Daoy (cell line): ENCODE data around the gene RAB40B. TPM values are rescaled to one million over a fixed set of nuclear protein-coding genes. Genes with fewer than 3 reads are reported as not detected.

Experiments used
- DNase-seq: peaks from one replicate; pipeline ENCODE4 v3.0.0-alpha.2; 2015; ENCODE audit warnings: low read depth
- total RNA-seq: library from RNA; depleted of rRNA; stranded (reverse); fragments of >200 nt; shearing (Covaris generic); gene quantifications from 2 replicates; pipeline ENCODE4 v1.2.3, GENCODE V29; 2014

The RAB40B gene
- total RNA-seq, 1 experiment from 2014 or later: 1.5 TPM

DNA sequence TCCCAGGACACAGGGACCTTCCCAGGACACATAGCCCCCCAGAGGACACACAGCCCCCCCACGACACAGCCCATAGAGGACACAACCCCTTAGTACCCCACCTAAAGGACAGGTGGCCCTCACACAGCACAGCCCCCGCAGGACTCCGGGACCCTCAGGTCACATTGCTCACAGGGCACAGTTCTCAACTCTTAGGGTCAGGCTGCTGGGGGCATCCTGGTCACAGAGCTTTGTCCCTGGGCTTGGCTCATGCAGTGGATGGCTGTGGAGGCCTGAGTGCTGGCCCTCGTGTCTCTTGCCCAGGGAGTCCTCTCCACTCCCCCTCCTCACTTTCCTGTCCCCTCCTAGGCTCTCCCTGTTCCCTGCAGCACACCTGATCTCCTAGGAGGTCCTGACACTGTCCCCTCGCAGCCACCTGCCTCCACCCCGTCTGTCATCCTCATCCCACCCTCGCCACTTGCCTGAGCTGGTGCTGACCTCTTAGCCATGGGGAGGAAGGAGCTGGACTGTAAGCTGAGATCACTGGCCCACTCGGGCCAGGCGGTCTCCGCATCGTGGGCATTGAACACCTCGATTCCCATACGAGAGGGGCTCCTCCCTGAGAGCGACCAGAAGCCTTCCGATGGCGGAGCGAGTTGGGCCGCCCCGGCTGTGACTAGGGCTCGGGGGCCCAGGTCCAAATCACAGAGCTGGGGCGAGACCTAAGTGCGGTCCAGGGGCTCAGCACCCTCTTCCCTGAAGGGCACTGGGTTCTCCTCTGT, 48.8 kb downstream of the RAB40B start:
- no peak for DNase-seq

- peak; percentile 30 for DNase-seq
Observed at GRCh38 chr17:82648742-82649331, 49.7 kb downstream of the RAB40B start.

DNA sequence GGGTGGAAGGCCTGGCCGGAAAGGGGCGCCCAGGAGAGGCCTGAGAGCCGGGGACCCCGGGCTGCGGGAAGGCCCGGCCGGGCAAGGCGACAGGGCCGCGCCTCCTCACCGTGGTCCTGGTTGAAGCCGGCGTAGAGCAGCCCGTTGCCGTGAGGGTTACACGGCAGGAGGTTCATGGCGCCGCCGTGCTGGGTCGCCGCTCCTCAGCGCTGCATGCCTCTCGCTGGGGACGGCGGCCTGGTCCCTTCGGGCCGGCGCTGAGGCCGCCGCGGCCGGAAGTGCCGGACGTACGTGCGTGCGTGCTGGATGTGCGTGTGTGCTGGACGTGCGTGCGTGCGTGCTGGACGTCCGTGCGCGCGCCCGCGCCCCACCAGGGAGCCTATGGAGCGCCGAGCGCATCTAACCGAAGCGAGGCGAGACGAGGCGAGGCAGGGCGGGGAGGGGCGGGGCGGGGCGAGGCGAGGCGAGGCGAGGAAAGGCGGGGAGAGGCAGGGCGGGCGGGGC, 50.3 kb downstream of the RAB40B start, which contains the start of gene WDR45B:
Gene WDR45B (minus strand): TSS at position 280 of the 504 bp plus-strand sequence. CDS start 104 bp downstream, at position 176.
- peak; percentile 99 for DNase-seq

DNA sequence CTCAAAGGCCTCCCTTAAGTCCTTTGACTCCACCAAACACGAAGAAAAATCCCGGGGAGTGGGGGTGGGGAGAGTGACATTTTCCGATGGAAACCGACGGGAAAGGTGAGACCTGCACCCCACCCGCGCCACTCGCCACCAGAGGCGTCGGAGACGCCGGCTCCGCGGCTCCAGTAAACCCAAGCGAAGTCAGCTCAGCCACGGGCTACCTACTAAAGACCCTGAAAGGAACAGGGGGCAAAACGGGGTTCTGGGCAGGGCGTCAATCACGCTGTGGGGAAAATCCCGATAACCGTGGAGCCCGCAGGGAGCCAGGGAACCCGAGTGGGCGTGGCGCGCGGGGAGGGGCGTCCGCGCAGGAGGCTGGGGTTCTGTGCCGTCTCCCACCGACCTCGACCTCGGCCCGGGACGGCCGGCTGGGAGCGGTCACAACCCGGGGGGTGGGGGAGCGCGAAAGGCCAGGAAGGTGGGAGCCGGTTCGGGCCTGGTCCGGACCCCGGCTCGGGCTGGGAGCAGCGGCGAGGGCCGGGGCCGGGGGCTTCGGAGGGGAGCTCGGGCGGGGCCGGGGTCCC, 50.8 kb downstream of the RAB40B start:
- peak; percentile 41 for DNase-seq

DNA sequence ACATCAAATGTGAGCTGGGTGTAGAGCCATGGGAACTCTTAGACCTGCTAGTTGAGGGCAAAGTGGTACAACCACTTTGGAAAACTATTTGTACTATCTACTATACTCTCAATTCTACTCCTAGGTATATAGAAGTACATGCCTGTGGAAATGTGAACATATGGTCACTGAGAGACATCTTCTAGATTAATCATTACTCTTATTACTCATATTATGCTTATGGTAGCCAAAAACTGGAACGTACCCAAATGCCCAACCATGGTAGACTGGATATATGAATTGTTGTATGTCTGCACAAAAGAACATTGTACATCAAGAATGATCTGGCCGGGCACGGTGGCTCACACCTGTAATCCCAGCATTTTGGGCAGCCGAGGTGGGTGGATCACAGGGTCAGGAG, 53.0 kb downstream of the RAB40B start:
- no peak for DNase-seq

DNA sequence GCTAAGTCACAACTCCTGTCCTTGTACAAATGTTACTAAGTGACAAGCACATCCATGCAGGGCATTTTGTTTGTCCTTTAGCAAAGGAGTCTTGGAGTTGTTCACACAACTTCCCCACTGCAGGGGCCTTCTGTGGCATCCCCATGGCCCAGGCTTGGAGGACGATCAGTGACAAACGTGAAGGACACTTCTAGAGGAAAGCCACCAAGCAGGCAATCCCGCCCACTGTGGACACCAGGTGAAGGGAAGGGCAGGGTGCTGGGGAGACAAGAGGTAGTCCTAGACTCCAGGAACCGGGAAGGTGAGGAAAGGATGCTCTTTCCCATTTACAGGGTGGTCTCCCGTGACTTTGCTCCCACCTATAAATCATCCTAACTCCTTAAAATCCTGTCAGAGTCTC, 54.4 kb downstream of the RAB40B start:
- DNase-seq: no peak

DNA sequence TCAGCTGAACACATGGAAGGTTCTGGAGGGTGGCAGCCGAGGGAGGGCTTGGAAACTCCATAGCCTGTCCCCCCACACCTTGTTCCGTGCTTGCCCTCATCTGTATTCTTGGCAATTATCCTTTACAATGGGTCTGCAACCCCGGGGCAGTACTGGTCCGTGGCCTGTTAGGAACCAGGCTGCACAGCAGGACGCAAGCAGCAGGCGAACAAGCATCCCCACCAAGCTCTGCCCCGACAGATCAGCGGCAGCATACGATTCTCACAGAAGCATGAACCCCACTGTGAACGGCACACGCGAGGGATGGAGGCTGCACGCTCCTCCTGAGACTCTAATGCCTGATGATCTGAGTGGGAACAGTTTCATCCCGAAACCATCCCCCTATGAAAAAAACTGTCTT, 56.5 kb downstream of the RAB40B start:
- DNase-seq: no peak

DNA sequence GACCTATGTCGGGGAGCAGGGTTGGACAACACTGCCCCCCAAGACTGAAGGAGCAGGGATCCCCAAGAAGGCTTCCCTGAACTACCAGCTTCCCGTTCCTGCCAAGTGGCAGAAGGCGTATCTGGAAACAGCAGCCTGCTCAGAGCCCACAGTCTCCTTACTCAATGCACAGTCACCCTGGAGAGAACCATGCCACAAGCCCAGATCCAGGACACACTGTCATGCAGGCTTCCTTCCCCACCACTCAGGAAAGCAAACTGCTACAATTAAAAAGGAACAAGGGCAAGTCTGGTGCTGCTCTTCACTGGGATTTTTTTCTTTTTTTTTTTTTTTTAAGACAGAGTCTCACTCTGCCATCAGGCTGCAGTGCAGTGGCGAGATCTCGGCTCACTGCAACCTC, 58.5 kb downstream of the RAB40B start:
- no peak for DNase-seq

DNA sequence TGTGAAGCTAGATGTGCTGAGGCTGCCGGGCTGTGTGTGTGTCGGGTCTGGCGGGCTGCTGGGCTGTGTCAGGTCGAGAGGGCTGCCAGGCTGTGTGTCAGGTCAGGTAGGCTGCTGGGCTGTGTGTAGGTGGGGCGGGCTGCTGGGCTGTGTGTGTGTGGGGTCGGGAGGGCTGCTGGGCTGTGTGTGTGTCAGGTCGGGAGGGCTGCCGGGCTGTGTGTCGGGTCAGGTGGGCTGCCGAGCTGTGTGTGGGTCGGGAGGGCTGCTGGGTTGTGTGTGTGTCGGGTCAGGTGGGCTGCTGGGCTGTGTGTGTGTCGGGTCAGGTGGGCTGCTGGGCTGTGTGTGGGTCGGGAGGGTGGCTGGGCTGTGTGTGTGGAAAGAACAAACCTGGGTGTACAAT, 58.9 kb downstream of the RAB40B start:
- DNase-seq: no peak

GRCh38 chr17:82638183-82638773, 60.2 kb downstream of the RAB40B start:
- no peak for DNase-seq

DNA sequence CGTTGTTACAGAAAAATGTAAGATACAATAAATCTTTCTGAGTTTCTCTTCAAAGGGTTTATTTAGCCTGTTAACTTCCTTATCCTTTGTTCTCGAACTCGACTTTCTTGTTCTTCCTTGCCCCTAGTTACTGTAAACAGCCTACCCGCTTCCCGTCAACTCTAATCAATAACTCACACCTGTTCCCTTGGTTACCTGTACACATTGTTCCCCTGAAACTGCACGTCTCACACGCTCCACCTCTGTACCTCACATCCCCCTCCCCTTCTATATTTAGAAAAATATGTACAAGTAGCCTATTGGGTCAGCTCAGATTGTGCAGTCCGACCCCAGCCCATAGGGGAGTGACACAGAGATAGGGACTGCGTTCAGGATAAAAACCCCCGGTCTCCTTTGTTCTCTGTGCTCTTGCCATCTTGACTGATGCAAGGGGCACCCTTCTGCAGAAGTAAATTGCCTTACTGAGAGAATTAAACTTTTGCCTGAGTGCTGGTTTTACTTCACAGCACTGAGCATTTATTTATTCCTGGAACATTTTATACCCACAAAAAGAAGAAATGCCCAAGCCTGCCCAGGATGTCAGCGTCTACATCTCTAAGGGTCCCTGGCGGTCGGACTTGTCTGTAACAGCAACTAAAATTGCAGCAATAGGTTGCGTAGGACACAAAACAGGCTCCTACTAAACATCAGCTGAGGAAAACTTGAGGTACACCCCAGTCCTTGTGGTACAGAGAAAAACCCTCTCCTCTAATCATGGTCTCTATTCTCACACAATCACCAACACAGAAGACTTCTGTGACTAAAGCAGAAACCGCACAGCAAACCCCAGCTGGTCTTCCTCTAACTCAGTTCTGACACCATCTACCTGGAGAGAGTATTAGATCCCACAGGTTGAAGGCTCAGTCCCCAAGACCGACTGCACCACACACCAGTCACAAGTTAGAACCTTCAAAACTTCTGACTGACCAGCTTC, 61.6 kb downstream of the RAB40B start:
- no peak for DNase-seq

- DNase-seq: no peak
Observed at GRCh38 chr17:82633343-82633742, 65.2 kb downstream of the RAB40B start.

DNA sequence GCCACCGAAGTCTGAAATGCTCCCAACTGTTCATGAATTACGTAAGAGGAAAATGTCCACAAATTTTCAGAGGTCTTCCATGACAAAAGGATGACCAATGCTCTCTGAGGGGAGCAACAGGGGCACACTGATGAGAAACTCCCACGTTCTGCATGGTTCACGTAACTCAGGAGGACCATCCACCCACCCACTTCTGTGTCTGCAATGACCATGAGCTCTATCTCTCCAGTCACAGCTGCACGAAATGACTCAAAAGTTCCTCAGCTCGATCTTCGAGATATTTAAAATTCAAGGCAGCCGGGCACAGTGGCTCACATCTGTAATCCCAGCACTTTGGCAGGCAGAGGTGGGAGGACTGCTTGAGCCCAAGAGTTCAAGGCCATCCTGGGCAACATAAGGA, 66.0 kb downstream of the RAB40B start:
- no peak for DNase-seq

DNA sequence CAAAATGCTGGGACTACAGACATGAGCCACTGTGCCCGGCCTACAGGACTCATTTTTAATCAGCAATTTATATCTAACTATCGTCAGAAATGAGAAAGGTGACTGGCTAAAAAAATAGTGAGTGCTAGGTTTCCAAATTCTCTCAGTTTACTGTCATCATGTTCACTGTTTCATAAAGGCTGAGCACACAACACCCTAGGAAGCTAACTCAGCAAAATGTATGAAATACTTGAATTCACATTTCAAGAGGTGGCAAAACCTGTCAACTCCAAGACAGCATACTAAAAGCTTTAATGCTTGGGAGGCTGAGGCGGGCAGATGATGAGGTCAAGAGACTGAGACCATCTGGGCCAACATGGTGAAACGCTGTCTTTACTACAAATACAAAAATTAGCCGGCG, 67.0 kb downstream of the RAB40B start:
- DNase-seq: no peak

DNA sequence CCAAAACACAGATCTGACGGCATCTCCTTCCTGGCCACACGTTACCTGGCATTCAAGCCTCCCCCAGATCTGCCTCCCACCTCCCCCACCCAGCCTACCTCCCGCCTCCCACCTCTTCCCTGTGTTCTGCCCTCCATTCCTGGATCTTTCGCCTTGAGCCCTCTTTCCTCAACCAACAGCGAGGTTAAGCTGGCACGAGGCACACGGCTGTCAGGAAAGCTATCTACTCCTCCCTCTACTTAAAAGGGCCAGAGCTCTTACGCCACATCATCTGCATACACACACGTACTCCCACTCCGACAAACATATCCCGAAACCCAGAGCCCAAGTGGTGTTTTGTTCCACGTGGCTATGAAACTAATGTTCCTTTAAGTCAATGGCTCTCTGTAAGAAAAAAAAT, 68.3 kb downstream of the RAB40B start:
- no peak for DNase-seq

DNA sequence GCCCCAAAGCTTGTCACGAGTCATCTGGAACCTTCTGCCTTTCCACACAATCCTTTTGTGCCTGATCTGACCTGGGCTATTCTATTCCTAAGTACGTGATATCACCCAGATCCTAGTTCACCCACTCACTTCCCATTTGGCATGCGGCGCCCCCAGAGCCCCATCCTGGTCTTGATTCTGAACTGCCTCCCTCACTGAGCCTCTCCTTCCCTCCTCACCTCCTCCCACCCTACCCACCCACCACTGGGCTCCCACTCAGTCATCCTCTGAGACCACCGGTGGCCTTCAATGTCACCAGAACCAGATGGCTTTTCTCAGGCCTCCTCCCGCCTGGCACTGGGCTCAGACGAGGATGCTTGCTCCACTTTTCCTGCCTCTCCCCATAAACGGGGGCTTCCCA, 68.8 kb downstream of the RAB40B start:
- DNase-seq: no peak

GRCh38 chr17:82627405-82627804, 71.1 kb downstream of the RAB40B start:
- DNase-seq: no peak

GRCh38 chr17:82623707-82624106, 74.8 kb downstream of the RAB40B start:
- DNase-seq: no peak

DNA sequence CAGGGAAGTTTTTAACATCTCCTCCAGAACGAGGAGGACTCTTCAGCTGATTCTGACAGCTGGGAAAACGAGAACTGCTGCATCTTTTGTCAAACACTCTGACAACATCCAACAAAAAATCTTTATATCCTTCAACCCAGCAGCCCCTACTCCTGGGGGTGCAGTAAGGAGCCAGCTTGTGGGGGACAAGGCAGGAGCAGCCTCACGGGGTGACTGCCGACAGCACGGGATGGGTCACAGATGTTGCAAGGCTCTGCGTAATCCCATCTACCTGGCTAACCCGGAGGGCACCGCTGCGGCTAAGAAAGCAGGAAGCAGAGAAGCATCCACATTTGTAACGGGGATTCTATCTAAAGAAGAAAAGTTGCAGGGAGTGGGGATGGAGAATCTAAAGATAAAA, 78.9 kb downstream of the RAB40B start:
- DNase-seq: no peak

- DNase-seq: no peak
Observed at GRCh38 chr17:82619211-82619610, 79.3 kb downstream of the RAB40B start.

- no peak for DNase-seq
Observed at GRCh38 chr17:82616021-82616711, 82.3 kb downstream of the RAB40B start.
